Liver (tissue), 9 donors: Measurements from ENCODE around the gene MYO1H. TPM values are rescaled to one million over a fixed set of nuclear protein-coding genes. Genes with fewer than 3 reads are reported as not detected.

Source experiments
- DNase-seq: peaks from one replicate; pipeline ENCODE4 v3.0.0-alpha.2; 2017; ENCODE audit warnings: low spot score
- H3K27ac ChIP-seq, 2 donors: one replicate each; pipeline ENCODE4 v1.7.0; 2013; ENCODE audit warnings: inconsistent platforms in 2 of 2, low read length in 2 of 2, control low read depth in 1 of 2, low read depth in 1 of 2, mild to moderate bottlenecking in 1 of 2
- H3K27me3 ChIP-seq, 4 donors: one replicate each; pipeline versions ENCODE4 v1.6.1 to v1.7.0; 2013; ENCODE audit warnings: low read length in 3 of 4, inconsistent platforms in 1 of 4, mild to moderate bottlenecking in 1 of 4, moderate library complexity in 1 of 4; ENCODE audit not compliant: control insufficient read depth in 4 of 4, insufficient read depth in 4 of 4
- H3K36me3 ChIP-seq, 4 donors: one replicate each; pipeline versions ENCODE4 v1.6.1 to v1.7.0; 2013; ENCODE audit warnings: low read length in 3 of 4, mild to moderate bottlenecking in 3 of 4, low read depth in 1 of 4, moderate library complexity in 1 of 4; ENCODE audit not compliant: control insufficient read depth in 4 of 4, insufficient read depth in 3 of 4
- H3K4me1 ChIP-seq, 4 donors: one replicate each; pipeline versions ENCODE4 v1.6.1 to v1.7.0; 2013; ENCODE audit warnings: low read length in 3 of 4, mild to moderate bottlenecking in 3 of 4, moderate library complexity in 1 of 4; ENCODE audit not compliant: control insufficient read depth in 4 of 4, insufficient read depth in 4 of 4
- H3K4me3 ChIP-seq, 3 donors: one replicate each; pipeline versions ENCODE4 v1.6.1 to v1.7.0; 2013; ENCODE audit warnings: low read length in 3 of 3, control low read depth in 1 of 3, low read depth in 1 of 3, mild to moderate bottlenecking in 1 of 3
- H3K9ac ChIP-seq, 2 donors: one replicate each; pipeline ENCODE4 v1.7.0; 2013; ENCODE audit warnings: low read length in 2 of 2, mild to moderate bottlenecking in 2 of 2, moderate library complexity in 2 of 2, control low read depth in 1 of 2, low read depth in 1 of 2
- H3K9me3 ChIP-seq, 4 donors: one replicate each; pipeline versions ENCODE4 v1.6.1 to v1.7.0; 2013; ENCODE audit warnings: low read length in 3 of 4; ENCODE audit not compliant: control insufficient read depth in 4 of 4
- EGR1 ChIP-seq, 2 donors: IDR thresholded peaks; 2 replicates each; pipeline ENCODE4 v1.6.1; 2016 to 2018; ENCODE audit warnings: antibody characterized with exemption in 2 of 2, low read depth in 2 of 2
- FOXA1 ChIP-seq: IDR thresholded peaks from 2 replicates; pipeline ENCODE4 v1.6.1; 2016; ENCODE audit warnings: antibody characterized with exemption
- FOXA2 ChIP-seq: IDR thresholded peaks from 2 replicates; pipeline ENCODE4 v1.6.1; 2016; ENCODE audit warnings: antibody characterized with exemption
- GABPA ChIP-seq, 2 donors: IDR thresholded peaks in 1 of 2; conservative IDR thresholded peaks in 1 of 2; 2 replicates each; pipeline ENCODE4 v1.6.1; 2016; ENCODE audit warnings: antibody characterized with exemption in 2 of 2, mild to moderate bottlenecking in 1 of 2, moderate library complexity in 1 of 2
- HNF4G ChIP-seq: IDR thresholded peaks from 2 replicates; pipeline ENCODE4 v1.6.1; 2016; ENCODE audit warnings: antibody characterized with exemption
- JUND ChIP-seq, 2 donors: IDR thresholded peaks; 2 replicates each; pipeline ENCODE4 v1.6.1; 2016; ENCODE audit warnings: antibody characterized with exemption in 2 of 2
- NR2F2 ChIP-seq: IDR thresholded peaks from 2 replicates; pipeline ENCODE4 v1.6.1; 2016; ENCODE audit warnings: antibody characterized with exemption
- RXRA ChIP-seq, 2 donors: IDR thresholded peaks; 2 replicates each; pipeline ENCODE4 v1.6.1; 2017 to 2018; ENCODE audit warnings: antibody characterized with exemption in 2 of 2, mild to moderate bottlenecking in 1 of 2
- SP1 ChIP-seq: IDR thresholded peaks from 2 replicates; pipeline ENCODE4 v1.6.1; 2018; ENCODE audit warnings: antibody characterized with exemption, mild to moderate bottlenecking
- TAF1 ChIP-seq: conservative IDR thresholded peaks from 2 replicates; pipeline ENCODE4 v1.6.1; 2016; ENCODE audit warnings: antibody characterized with exemption, mild to moderate bottlenecking
- YY1 ChIP-seq: IDR thresholded peaks from 2 replicates; pipeline ENCODE4 v1.6.1; 2016; ENCODE audit warnings: antibody characterized with exemption, mild to moderate bottlenecking
- WGBS: extraction: QIAGEN DNeasy Blood & Tissue Kit; methylation state at CpG from one replicate; pipeline ENCODE4 v1.1.7; 2013; 5-methylcytosine and 5-hydroxymethylcytosine counted together
- polyA plus RNA-seq, 2 donors: library from polyadenylated mRNA; stranded (reverse) in 1 of 2; unstranded in 1 of 2; fragments of 200-250 nt in 1 of 2; fragments of >200 nt in 1 of 2; fragmentation: Nextera tagmentation in 1 of 2; extraction: Ambion mirVana in 1 of 2; gene quantifications; one replicate each; pipeline versions ENCODE4 v1.2.1 to v1.2.3, GENCODE V29; 2013 to 2015
- total RNA-seq, 2 donors: library from RNA; depleted of rRNA; stranded (reverse); fragments of >200 nt; gene quantifications; one replicate each; pipeline ENCODE4 v1.2.3, GENCODE V29; 2014
- TF ChIP-seq, protein P1 (sequence below): IDR thresholded peaks from 2 replicates; pipeline ENCODE4 v1.6.1; 2016; ENCODE audit warnings: antibody characterized with exemption
- TF ChIP-seq, protein P2 (sequence below): IDR thresholded peaks from 2 replicates; pipeline ENCODE4 v1.6.1; 2016; ENCODE audit warnings: antibody characterized with exemption
- TF ChIP-seq, protein P3 (sequence below): IDR thresholded peaks from 2 replicates; pipeline ENCODE4 v1.6.1; 2016; ENCODE audit warnings: antibody characterized with exemption, mild to moderate bottlenecking
- TF ChIP-seq, protein P4 (sequence below): IDR thresholded peaks from 2 replicates; pipeline ENCODE4 v1.6.1; 2016; ENCODE audit warnings: antibody characterized with exemption
- donor health status: healthy.
- donor health status: healthy.
- donor health status: healthy.
- donor health status: healthy.
- donor health status: healthy.

The MYO1H gene
- total and polyA plus RNA-seq, 4 donors: not detected

DNA sequence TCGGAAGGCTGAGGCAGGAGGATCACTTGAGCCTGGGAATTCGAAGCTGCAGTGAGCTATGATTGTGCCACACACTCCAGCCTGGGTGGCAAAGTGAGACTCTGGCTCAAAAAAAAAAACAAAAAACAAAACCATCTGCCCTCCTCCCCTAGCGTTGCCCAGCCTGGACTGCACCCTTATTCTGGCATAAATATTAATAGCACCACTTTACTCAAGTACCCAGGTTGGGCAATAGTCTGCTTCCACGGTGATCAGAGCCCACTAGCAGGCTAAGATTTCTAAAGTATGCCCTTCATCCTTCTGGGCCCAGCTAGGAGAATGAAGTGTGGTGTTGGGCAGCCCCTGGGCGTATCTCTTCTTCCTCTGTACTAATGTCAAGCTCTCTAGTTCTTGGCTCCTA is 96.1 kb downstream of the MYO1H start:
- no peaks in the 10 kb centered on the region for H3K27me3 ChIP-seq
- peaks cover 0 to 7% (median 3%) of the 10 kb centered on the region in 4 donors for H3K4me1 ChIP-seq
- no peak for DNase-seq
- peaks cover 0 to 9% (median 4%) of the 10 kb centered on the region in 4 donors for H3K36me3 ChIP-seq
- no peak overlapping the region for H3K4me3 ChIP-seq
- H3K9ac ChIP-seq: no peak overlapping the region
- TF ChIP-seq EGR1 (IDR thresholded peaks at IDR 0.05; ENCODE audit: low read depth in 2 of 2): no peak
- TF ChIP-seq JUND (IDR thresholded peaks at IDR 0.05): no peak
- TF ChIP-seq, protein P1, sequence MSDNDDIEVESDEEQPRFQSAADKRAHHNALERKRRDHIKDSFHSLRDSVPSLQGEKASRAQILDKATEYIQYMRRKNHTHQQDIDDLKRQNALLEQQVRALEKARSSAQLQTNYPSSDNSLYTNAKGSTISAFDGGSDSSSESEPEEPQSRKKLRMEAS: no peak
- no peak for TF ChIP-seq TAF1
- no peak for TF ChIP-seq NR2F2
- TF ChIP-seq YY1: no peak
- TF ChIP-seq, protein P2, sequence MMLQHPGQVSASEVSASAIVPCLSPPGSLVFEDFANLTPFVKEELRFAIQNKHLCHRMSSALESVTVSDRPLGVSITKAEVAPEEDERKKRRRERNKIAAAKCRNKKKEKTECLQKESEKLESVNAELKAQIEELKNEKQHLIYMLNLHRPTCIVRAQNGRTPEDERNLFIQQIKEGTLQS: no peak
- WGBS: 93% methylated on average over 5 of the region's 5 CpGs
- no peaks in the 10 kb centered on the region for H3K9me3 ChIP-seq
- H3K27ac ChIP-seq: no peak overlapping the region

DNA sequence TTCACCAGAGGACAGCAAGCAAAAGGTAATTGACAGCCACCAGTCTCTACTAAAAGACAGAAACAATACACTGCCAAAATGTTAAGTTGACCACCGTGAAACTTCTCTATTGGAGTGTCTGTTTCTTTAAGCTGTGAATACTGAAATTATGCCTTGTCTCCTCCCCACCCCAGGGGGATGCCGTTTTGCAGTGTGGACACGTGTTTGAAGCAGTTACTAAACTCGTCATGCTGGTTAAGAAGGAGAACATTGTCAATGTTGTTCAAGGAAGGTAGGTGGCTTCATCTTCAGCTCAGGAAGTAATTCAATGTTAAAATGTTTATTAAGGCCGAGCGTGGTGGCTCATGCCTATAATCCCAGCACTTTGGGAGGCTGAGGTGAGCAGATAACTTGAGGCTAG is 96.6 kb downstream of the MYO1H start:
- no peak for TF ChIP-seq GABPA (IDR thresholded peaks at IDR 0.05 in 1 of 2, conservative IDR thresholded peaks at IDR 0.05 in 1 of 2)
- no peak for TF ChIP-seq HNF4G
- TF ChIP-seq SP1: no peak
- TF ChIP-seq FOXA2: no peak
- no peak for TF ChIP-seq RXRA (IDR thresholded peaks at IDR 0.05)
- TF ChIP-seq, protein P3, sequence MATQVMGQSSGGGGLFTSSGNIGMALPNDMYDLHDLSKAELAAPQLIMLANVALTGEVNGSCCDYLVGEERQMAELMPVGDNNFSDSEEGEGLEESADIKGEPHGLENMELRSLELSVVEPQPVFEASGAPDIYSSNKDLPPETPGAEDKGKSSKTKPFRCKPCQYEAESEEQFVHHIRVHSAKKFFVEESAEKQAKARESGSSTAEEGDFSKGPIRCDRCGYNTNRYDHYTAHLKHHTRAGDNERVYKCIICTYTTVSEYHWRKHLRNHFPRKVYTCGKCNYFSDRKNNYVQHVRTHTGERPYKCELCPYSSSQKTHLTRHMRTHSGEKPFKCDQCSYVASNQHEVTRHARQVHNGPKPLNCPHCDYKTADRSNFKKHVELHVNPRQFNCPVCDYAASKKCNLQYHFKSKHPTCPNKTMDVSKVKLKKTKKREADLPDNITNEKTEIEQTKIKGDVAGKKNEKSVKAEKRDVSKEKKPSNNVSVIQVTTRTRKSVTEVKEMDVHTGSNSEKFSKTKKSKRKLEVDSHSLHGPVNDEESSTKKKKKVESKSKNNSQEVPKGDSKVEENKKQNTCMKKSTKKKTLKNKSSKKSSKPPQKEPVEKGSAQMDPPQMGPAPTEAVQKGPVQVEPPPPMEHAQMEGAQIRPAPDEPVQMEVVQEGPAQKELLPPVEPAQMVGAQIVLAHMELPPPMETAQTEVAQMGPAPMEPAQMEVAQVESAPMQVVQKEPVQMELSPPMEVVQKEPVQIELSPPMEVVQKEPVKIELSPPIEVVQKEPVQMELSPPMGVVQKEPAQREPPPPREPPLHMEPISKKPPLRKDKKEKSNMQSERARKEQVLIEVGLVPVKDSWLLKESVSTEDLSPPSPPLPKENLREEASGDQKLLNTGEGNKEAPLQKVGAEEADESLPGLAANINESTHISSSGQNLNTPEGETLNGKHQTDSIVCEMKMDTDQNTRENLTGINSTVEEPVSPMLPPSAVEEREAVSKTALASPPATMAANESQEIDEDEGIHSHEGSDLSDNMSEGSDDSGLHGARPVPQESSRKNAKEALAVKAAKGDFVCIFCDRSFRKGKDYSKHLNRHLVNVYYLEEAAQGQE: no peak
- TF ChIP-seq FOXA1: no peak
- TF ChIP-seq, protein P4, sequence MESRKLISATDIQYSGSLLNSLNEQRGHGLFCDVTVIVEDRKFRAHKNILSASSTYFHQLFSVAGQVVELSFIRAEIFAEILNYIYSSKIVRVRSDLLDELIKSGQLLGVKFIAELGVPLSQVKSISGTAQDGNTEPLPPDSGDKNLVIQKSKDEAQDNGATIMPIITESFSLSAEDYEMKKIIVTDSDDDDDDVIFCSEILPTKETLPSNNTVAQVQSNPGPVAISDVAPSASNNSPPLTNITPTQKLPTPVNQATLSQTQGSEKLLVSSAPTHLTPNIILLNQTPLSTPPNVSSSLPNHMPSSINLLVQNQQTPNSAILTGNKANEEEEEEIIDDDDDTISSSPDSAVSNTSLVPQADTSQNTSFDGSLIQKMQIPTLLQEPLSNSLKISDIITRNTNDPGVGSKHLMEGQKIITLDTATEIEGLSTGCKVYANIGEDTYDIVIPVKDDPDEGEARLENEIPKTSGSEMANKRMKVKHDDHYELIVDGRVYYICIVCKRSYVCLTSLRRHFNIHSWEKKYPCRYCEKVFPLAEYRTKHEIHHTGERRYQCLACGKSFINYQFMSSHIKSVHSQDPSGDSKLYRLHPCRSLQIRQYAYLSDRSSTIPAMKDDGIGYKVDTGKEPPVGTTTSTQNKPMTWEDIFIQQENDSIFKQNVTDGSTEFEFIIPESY: no peak
- Histone ChIP-seq H3K4me1 (peaks cover 0 to 9% (median 4%) of the 10 kb centered on the region in 4 donors), H3K9me3 (no peaks in the 10 kb centered on the region), H3K36me3 (peaks cover 0 to 9% (median 4%) of the 10 kb centered on the region in 4 donors), H3K27ac (no peak overlapping the region), H3K9ac (no peak overlapping the region), H3K4me3 (no peak overlapping the region), H3K27me3 (no peaks in the 10 kb centered on the region)
- DNase-seq: no peak
- WGBS: 80% methylated on average over 6 of the region's 6 CpGs
